GM19452 (cell line): ENCODE results near the gene CIBAR2.

ENCODE experiments used
- ATAC-seq: cut with Tn5 transposase; IDR thresholded peaks from one replicate; pipeline ENCODE4 v1.9.1; 2021; ENCODE audit not compliant: unreplicated experiment

Gene CIBAR2

DNA sequence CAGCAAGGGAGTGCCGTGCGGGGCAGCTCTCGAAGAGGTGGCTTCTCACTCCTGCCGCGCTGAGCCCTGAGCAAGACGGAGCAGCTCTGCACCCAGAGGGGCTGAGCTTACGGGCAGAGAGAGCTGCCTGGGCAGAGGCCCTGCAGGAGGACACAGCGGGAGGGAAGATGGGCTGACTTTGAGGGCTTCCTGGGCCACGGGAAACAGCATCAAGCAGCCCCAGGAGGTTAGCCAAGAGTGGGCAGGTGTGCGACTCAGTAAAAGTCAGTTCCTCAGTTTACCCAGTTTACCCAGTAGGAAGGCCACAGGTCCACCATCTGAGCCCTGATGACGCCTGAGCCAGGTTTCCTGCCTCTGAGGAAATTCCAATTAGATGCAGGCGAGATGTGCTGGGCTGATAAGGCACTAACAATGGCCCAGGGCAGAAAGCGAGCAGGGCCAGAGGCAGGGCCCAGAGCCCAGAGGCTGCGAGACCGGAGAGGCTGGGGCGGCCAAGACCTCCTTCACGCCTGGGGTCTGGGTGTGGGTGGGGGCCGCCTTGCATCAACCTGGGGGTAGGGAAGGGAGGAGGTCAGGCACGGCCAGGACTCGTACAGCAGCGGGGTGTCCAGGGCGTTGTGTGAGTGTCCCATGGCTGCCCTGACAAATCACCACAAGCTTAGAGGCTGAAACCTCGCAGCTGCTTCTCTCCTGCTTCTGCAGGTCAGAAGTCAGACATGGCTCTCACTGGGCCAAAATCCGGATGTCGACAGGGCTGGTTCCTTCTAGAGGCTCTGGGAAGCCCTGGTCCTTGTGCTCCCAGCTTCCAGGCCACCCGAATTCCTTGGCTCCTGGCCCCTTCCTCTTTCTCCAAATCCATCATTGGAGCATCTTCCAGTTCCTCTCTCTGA is 32.0 kb upstream of the CIBAR2 start:
- ATAC-seq, result no peak

DNA sequence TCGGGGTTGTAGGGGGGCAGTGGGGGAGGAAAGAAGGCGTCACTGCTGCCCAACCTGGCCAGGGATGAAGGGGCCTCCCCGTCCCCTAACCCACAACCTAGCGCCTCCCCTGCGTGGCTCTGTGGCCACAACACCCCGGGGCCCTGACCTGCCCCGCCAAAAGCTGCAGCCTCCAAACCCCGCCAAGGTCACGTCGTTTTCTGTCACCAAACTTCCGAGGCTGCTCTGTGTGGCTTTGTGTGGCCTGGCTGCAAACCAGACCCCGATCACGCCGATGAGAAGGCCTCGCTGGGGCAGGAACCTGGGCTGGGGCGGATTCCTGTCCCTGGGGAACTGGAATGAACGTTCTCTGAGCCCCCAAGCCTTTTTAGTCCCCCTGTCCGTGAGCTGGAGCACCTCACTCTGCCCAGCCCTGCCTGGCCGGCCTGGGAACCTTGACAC is 30.5 kb upstream of the CIBAR2 start:
- ATAC-seq, result no peak

- ATAC-seq, result no peak
These were observed 29.8 kb upstream of the CIBAR2 start for GRCh38 chr16:85142129-85142513.

GRCh38 chr16:85141491-85142128 is 29.3 kb upstream of the CIBAR2 start:
- no peak for ATAC-seq

DNA sequence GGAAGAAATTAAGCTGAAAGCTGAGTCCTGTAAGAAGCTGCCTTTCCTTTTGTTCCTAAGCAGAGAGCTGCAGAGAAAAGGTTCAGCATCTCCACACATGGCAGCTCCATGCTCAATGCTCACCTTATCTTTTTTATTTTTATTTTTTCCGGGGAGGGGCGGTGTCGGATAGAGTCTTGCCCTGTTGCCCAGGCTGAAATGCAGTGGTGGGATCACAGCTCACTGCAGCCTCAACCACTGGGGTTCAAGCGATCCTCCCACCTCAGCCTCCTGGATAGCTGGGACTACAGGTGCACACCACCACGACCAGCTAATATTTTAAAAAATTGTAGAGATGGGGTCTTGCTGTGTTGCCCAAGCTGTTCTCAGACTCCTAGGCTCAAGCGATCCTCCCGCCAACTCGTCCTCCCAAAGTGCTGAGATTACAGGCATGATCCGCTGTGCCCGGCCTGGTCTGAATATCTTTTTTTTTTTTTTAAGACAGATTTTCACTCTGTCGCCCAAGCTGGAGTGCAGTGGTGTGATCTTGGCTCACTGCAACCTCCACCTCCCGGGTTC is 28.3 kb upstream of the CIBAR2 start:
- ATAC-seq, result no peak

- no peak for ATAC-seq
These were observed 27.6 kb upstream of the CIBAR2 start for GRCh38 chr16:85139881-85140339.

- ATAC-seq, result no peak
These were observed 26.8 kb upstream of the CIBAR2 start for GRCh38 chr16:85138825-85139627.

DNA sequence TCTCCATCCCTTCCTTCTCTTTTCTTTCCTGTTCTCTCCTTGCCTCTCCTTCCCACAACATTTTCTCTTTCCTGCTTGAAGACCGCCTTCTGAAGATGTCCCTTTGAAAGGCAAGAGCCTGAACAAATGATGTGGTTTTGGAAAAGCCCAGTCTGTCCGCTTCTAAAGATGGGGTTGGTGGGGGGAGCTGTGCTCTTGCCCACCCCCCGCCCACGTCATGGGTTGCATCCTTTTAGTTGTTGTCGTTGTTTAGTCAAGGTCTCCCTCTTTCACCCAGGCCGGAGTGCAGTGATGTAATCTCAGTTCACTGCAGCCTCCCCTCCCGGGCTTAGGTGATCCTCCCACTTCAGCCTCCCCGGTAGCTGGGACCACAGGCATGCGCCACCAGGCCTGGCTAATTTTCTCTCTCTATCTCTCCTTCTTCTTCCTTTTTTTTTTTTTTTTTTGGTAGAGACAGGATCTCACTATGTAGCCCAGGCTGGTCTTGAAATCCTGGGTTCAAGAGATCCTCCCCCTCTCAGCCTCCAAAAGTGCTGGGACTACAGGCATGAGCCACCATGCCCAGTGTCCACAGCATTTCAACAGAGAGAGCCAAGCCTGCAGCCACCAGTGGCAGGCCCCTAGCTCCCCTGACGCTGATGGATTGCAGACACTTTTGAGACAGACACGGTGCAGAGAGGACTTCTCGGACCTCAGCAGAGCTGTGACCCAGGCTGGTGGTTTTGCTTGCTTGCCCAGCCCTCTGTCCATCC is 26.0 kb upstream of the CIBAR2 start:
- no peak for ATAC-seq

DNA sequence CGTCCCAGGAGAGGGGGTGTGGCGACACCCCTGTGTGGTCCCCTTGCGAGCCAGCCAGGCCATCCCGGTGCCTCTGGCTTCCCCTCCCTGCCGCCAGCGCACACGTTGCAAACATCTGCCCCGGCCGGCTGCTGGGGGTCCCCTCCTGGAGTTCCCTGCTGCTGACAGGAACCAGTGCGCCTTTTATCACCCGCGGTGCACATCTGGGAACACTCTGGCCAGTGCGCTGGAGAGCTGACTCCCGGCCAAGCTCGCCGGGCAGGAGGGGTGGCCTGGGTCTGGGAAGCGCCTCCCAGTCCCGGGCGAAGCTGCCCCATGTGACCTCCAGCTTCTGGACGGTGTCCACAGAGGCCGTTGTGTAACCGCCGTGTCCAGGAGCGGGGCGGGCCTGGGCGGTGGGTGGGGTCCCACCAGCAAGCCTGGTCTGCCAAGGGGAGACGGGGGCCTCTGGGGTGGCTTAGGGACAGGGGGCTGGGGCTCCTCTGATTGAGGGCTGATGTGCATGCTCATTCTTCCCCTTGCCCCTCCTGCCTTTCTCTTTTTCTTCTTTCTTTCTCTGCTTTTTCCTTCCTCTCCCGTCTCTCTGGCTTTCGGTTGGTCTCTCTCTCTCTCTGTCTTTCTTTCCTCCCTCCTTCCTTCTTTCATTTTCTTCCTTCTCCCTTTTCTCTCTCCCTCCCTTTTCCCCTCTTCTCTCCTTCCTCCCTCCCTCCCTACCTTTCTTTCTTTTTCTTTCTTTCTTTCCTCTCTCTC is 25.2 kb upstream of the CIBAR2 start:
- ATAC-seq, result no peak

- no peak for ATAC-seq
These were observed 24.5 kb upstream of the CIBAR2 start for GRCh38 chr16:85136702-85137322.

DNA sequence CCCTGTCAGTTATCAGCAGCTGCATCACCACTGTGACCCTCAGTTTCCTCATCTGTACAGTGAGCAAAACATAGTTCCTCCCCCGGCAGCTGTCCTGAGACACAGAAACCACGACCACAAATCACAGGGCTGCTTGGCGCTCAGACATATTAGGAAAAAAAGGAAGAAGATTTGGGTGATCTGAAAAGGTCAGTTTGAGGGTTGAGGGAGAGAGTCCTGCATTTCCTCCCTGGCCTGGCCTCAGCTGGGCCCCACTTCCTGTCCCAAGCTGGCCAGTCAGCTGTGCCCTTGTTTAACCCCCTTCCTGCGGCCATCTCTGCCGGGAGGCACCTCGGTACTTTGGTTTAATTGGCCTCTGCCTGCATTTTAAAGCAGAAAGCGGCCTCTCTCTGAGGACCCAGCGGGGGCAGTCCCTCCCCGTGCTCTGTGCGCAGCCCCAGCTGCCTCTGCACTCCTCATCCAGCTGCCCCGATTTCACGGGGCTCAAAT is 24.0 kb upstream of the CIBAR2 start:
- ATAC-seq, result no peak

- ATAC-seq, result no peak
These were observed 22.5 kb upstream of the CIBAR2 start for GRCh38 chr16:85134789-85135142.

- ATAC-seq, result no peak
These were observed 22.0 kb upstream of the CIBAR2 start for GRCh38 chr16:85134076-85134788.

- no peak for ATAC-seq
These were observed 21.0 kb upstream of the CIBAR2 start for GRCh38 chr16:85133290-85133599.

DNA sequence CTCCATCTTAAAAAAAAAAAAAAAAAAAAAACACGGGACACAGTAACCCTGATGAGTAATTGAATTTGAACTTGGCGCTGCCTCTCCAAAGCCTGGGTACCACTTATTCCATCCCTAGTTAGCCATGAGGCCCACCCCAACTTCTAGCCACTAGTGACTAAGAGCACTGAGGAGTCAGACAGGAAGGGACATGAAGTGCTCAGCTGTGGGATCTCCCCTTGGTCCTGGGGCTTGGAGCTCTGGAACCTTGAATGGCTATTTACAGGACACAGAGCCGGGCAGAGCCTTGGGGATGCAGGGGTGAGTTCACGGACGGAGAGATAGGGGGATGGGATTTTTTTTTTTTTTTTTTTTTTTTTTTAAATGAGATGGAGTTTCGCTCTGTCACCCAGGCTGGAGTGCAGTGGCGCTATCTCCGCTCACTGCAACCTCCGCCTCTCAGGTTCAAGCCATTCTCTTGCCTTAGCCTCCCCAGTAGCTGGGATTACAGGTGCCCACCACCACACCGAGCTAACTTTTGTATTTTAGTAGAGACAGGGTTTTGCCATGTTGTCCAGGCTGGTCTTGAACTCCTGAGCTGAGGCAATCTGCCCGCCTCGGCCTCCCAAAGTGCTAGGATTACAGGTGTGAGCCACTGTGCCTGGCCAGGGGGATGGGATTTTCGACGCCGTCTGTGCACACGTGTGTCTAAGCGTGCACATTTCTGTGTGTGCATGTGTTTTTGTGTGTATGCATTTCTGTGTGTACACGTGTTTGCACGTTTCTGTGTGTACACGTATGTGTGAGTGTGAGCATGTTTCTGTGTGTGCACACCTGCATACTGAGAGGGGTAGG is 20.4 kb upstream of the CIBAR2 start:
- ATAC-seq, result no peak

GRCh38 chr16:85130705-85131028 is 18.4 kb upstream of the CIBAR2 start:
- ATAC-seq, result no peak

DNA sequence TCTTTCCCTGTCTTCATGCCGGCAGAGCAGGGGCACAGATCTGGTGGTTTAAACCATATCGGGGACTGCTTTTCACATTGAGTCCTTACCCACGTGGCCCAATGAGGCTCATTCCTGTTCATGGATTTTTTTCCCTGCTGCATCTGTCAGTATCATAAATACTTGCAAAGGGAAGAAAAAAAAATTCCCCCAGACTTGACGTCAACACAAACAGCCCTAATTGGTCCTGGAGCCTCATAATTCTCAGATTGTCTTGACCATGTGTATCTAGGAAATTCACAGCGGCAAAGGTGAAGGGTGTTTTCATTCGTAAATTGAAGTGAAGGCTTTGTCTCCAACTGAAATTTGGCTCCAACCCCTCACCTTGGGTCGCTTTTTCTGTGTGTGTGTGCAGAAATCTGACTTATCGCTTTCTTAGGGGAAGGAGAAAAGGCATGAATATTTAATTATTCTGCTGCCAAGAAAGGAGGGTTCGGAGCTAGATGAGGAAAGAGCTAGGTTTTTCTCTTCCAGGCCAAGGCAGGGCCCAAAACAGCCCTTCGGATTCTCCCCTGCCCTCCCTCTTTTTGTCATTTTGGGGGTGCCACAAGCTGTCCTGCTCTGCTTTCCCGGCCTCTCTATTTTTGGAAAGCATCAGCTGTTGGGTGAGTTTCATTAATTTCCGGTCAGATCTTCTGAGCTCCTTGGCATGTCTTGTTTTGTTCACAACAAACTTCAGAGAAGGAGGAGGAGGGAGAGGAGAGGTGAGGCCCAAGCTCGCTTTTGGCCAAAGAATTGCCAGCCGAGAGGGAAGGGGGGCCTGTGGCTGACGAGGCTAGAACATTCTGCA is 17.8 kb upstream of the CIBAR2 start:
- ATAC-seq, result no peak
